Caki2 (cell line): Measurements from ENCODE around the gene ATP8B4. TPM values are rescaled to one million over a fixed set of nuclear protein-coding genes. Genes with fewer than 3 reads are reported as not detected.
"Not testable (repeated sequence)": the region's sequence is repeated elsewhere in the genome, so short reads cannot be mapped to it uniquely, and the experiment has no call there.

Source experiments
- DNase-seq: peaks from one replicate; pipeline ENCODE4 v3.0.0-alpha.2; 2015; ENCODE audit warnings: low read depth
- in situ Hi-C: cut with HindIII; loops from 2 replicates; pipeline ENCODE4 v1.10.0; 2016; ENCODE audit warnings: low sequenced_read_pairs, low pct_unique_long_range_greater_than_20kb, mixed read lengths
- total RNA-seq: library from RNA; depleted of rRNA; stranded (reverse); fragments of >200 nt; shearing (Covaris generic); gene quantifications from 2 replicates; pipeline ENCODE4 v1.2.3, GENCODE V29; 2014; ENCODE audit warnings: low replicate concordance

The ATP8B4 gene
- total RNA-seq, 1 experiment from 2014 or later = not detected

- no peak for DNase-seq
- in situ Hi-C loops = no loop called here
Measured at GRCh38 chr15:50144341-50145120, 25.5 kb upstream of the ATP8B4 start.

- in situ Hi-C loops = no loop called here
- peak; percentile 57 for DNase-seq
Measured at GRCh38 chr15:50143255-50143860, 24.3 kb upstream of the ATP8B4 start.

GRCh38 chr15:50141856-50142255 lies 22.8 kb upstream of the ATP8B4 start:
- in situ Hi-C loops = no loop called here
- DNase-seq = no peak

DNA sequence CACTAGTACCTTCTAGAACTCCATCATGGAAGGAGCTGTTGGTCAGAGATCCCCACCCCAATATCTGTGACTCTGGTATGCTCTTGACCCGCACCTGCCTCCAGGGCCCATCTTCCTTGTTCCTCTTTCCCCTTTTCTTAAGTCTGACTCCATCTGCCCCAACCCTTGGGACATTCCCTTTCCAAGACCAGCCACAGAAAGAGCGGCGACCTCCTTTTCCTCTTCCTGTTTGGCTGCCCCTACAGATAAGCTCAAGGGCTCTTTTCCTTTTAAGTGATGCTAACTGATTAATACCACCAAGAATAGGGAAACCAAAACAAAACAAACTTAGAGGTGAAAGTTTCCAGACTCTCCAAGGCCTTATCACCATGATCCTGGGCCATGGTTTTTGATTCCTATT lies 21.9 kb upstream of the ATP8B4 start:
- in situ Hi-C loops = no loop called here
- DNase-seq = no peak

- DNase-seq = no peak
- in situ Hi-C loops = no loop called here
Measured at GRCh38 chr15:50140098-50140497, 21.1 kb upstream of the ATP8B4 start.

- in situ Hi-C loops = no loop called here
- DNase-seq = no peak
Measured at GRCh38 chr15:50138391-50138790, 19.4 kb upstream of the ATP8B4 start.

- in situ Hi-C loops = no loop called here
- no peak for DNase-seq
Measured at GRCh38 chr15:50137893-50138292, 18.9 kb upstream of the ATP8B4 start.

GRCh38 chr15:50137330-50137761 lies 18.3 kb upstream of the ATP8B4 start:
- in situ Hi-C loops = no loop called here

DNA sequence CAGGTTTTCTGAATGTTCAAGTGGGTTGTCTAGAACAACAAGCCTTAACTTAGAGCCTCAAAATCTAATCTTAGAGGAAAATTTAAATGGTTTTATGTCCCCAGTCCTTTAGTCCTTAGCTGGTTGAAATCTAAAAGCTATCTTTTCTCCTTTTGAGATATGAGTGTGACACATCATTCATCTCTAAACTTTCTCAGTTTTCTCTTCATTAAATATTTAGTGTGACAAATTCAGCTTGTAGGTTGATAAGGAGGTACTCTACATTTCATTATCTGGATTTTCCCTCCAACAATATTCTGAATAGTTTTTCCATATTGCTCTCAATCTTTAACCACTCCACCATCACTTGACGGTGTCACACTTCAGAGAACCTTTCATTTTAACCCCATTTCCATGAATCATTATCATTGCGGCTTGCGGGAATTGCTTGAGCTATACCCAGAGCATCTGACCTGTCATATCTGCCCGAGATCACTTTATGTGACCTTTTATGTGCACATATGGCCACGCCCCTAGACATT lies 16.1 kb upstream of the ATP8B4 start:
- DNase-seq = peak; percentile 52
- in situ Hi-C loops = no loop called here

More at GRCh38 chr15:50137330-50137761, 18.3 kb upstream of the ATP8B4 start:
- DNase-seq = peak; percentile 89

DNA sequence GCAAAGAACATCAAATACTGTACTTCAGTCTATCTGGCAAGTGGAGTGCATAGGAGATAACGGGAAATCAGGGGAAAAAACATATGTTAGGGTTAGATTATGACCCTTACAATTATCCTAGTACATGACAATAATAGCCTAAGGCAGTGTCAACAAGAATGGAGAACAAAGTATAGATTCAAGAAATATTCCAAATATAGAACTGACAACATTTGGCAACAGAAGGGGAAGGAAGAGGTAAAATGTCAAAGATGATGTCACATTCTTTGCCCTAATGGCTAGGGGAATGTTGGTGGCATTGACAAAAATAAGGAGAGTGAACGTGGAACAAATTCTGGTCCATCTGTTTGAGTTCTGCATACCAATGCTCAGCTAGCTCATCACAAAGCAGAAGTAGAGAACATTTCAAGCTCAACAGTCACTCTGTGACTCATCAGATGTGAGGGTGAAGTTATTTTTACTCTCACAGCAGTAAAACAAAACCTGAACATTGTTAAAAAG lies 15.5 kb upstream of the ATP8B4 start:
- peak; percentile 63 for DNase-seq
- in situ Hi-C loops = no loop called here

DNA sequence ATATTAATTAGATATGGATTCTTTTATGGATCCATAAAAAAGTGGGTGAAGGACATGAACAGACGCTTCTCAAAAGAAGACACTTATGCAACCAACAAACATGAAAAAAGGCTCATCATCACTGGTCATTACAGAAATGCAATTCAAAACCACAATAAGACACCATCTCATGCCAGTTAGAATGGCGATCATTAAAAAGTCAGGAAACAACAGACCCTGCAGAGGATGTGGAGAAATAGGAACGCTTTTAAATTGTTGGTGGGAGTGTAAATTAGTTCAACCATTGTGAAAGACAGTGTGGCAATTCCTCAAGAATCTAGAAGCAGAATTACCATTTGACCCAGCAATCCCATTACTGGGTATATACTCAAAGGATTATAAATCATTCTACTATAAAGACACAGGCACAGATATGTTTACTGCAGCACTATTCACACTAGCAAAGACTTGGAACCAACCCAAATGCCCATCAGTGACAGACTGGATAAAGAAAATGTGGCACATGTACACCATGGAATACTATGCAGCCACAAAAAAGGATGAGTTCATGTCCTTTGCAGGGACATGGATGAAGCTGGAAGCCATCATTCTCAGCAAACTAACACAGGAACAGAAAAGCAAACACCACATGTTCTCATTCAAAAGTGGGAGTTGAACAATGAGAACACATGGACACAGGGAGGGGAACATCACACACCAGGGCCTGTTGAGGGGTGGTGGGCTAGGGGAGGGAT lies 13.4 kb upstream of the ATP8B4 start:
- in situ Hi-C loops, DNase-seq: not testable (repeated sequence)

DNA sequence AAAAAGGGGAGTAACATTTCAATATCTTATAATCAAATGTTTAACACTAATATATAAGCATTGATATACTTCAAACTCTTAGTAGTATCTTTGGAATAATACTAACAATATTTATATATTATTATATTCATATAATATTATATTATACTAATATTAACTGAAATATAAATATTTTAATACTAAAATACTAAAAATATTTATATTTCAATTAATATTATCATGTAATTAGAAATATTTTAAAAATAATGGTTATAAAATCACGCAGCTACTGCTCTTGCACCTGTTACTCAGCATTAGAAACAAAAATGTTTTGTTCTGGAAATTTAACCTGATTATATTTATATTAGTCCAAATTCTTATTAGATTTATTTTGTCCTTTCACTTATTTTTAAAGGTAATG lies 12.6 kb upstream of the ATP8B4 start:
- no peak for DNase-seq
- in situ Hi-C loops = no loop called here

DNA sequence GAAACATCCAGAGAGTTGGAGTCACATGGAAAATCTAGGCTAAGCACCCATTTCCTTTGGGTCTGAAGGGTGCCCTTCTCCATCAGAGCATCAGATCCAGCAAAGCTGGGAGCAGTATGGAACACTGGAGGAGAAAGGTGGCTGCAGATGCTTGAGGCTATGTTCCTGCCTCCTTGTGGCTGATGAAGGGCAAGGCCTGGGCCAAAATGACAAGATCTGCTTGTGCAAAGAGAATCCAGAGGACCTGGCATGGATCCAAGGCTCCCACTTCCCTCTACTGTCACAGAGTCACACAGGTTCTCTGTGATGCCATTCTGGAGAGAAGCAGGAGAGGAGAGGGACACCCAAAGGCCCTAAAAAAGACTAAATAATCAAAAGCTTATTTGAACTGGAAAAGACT lies 9.2 kb upstream of the ATP8B4 start:
- in situ Hi-C loops = no loop called here
- DNase-seq = no peak

DNA sequence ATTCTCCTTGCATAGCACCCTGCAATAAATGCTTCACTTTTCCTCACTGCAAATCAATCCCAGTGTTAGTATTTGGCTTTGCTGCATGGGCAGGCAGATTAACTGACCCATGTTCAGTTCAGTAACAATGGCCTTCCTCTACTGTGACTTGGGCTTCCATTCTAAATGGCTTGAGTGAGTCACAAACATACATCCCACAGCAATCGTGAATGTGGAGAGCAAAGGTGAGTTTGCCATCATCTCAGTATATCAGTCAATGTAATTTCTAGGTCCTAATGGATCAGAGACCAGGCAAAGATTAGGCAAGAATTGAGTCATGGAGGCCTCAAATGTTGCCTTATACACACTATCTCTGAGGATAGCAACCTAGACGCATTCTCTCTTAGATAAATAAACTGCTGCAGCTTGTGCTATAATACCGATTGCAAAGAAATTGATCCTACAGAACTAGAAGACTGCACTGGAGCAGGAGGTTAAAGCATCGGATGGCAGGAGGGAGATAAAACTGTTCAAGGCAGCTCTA lies 8.3 kb upstream of the ATP8B4 start:
- DNase-seq = no peak
- in situ Hi-C loops = no loop called here

- DNase-seq = no peak
- in situ Hi-C loops = no loop called here
Measured at GRCh38 chr15:50126072-50126471, 7.0 kb upstream of the ATP8B4 start.

GRCh38 chr15:50124631-50125030 lies 5.6 kb upstream of the ATP8B4 start:
- DNase-seq = no peak
- in situ Hi-C loops = no loop called here

DNA sequence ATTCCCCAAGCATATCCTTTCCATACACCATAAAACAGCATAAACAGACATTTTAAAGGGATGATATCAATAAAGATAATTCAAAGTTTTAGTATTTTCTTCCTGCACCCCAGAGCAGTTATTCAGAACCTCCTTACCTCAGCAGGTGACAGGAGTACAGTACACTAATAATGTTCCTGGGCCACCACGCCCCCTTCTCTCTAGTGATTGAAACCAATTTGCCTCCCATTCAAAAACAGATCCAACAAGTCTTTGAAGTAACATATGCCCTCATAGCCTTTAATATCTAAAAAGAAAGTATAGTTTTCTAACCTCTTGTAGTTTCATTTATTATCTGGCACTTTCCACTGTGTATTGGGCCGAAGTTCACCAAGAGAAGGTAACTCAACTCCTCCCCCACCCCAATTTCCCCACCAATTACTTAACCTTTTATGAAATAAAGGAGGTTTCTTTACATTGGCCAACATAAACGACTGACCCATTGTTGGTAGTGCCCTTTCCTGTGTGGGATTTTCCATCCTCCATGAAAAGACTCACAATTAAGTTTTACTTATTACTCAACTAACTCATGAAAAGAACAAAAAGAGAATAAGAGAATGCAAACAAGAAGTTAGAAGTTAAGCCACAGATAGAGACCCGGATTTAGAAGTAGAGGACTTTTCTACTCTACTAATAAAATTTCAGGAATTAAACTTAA lies 5.0 kb upstream of the ATP8B4 start:
- in situ Hi-C loops = no loop called here
- no peak for DNase-seq

DNA sequence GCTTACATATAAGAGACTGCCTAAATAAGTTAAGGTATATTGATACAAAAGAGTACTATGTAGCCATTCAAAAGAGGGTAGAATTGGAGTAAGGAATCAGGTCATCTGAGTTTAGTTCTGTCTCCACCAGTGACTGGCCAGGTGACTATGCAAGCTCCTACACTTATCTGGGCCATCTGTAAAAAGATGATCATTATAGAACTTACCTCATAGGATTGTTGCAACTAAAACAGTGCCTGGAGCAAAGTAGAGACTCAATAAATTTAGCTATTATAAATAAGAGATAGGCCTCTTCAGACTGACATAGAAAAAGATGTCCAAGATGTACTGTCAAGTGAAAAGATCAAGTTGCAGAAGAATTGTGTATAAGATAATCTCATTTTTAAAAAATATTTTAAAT lies 1.7 kb upstream of the ATP8B4 start:
- in situ Hi-C loops = no loop called here
- no peak for DNase-seq
